Measurements from ENCODE around the gene ABHD12.

GRCh38 chr20:25269057-25269832, 121.4 kb downstream of the ABHD12 start:
- TF ChIP-seq CTCF (IDR thresholded peaks at IDR 0.05) (no peak), EP300 (IDR thresholded peaks at IDR 0.05) (no peak)

All from stomach (tissue), 4 donors.